GM19023 (cell line): Measurements from ENCODE around the gene CREB5.

ENCODE experiments used
- ATAC-seq: cut with Tn5 transposase; IDR thresholded peaks from one replicate; pipeline ENCODE4 v1.9.1; 2021; ENCODE audit warnings: mild to moderate bottlenecking, moderate library complexity; ENCODE audit not compliant: unreplicated experiment

CREB5 gene

DNA sequence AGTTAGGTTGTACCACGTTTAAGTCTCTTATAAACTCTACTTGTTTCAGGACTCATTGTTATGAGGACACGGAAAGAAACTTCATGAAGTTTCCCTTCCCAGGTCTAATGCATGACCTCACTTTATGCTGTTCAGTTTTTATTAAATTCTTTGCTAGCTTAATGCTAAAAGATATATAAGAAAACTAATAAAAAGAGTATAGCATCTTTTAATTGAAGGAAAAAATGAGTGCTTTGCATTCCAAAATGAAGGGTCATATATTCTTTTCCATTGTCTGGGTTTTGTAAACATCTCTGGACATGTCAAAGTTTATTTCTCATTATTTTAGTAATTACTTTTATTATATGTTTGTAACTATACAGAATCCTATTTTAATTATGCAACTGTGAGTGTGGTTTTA is 255.8 kb downstream of the CREB5 start:
- no peak for ATAC-seq

DNA sequence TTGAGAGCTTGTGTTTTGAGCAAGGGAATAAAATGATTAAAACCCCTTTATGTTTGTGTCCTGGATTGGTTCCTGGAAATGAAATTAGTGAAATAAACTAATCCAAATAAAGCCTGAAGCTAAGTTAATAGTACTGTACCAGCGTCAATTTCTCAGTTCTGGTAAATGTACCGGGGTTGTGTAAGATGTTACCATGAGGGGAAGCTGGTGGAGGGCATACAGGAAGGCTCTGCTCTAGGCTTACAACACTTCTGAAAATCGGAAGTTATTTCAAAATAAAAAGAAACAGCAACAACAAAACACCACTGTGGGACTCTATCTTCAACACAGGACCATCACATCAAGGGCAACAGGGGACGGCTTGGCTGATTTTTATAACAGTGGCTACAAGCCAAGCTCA is 257.0 kb downstream of the CREB5 start:
- no peak for ATAC-seq

DNA sequence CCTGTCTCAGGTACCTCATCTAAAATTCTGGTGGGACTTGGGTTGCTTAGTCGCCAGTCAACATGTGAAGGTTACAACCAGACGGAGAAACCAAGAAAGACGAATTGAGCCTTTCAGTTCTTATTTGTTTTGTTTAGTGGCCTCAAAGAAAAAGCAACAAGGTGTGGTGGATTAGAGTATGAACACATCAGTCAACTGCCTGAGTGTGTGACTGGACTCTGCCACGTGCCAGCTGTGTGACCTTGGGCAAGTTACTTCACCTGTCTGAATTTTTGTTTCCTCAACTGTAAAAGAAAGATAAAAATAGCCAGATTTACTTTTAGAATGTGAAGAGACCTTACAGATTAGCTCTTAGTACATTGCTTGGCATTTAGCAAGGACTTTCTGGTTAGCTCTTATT is 259.2 kb downstream of the CREB5 start:
- ATAC-seq = no peak

DNA sequence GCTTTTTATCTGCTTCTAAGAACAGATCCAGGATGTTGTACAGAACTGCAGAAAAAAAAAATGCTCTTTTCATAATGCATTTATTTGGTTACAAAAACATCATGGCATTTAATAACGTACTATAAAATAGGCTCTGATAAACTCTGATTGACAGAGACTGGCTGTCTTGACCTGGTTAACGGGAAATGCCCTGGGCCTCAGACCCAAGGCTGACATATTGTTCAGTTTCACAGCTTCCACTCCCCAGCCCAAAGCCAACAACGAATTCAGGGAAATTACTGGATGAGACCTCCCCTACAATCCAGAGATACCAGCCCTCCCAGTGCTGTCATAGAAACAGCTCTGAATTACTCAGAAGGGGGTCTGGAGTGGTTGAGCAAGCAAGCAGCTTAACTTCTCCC is 260.1 kb downstream of the CREB5 start:
- ATAC-seq = no peak

DNA sequence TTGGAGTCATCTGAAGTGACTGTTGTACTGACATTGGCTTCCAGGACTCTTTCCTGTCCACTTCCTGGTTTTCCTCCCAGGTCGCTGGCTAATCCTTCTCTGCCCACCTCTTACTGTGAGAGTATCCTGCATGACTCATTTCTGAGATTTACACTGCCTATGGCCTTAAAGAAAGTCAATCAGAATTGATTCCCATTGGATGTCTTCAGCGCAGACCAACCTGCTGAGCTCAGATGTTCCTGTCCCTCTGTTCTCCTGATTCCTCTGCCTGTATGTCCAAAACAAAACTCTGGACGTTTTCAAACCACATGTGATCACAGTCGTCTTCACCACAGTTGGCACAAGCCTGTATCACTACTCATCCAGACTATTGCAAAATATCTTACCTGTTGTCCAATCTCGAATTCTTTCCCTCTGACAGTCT is 262.1 kb downstream of the CREB5 start:
- ATAC-seq = no peak

DNA sequence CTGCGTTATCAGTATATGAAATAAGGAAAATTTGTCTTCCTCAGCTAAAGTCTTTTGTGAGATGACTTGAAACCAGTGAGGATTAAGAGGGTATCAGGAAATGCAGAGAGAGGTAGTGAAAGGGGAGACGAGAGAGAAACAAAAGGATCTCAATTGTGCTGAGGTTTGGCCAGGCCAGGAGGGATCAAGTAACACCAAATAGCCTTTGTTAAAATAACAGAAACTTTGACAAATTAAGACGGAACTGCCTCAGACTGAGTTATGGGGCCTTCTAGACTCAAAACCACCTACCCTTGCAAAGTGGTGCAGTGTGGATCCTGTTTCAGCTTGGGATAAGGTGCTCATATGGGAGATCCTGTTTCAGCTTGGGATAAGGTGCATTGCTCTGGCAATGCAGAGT is 263.1 kb downstream of the CREB5 start:
- no peak for ATAC-seq

DNA sequence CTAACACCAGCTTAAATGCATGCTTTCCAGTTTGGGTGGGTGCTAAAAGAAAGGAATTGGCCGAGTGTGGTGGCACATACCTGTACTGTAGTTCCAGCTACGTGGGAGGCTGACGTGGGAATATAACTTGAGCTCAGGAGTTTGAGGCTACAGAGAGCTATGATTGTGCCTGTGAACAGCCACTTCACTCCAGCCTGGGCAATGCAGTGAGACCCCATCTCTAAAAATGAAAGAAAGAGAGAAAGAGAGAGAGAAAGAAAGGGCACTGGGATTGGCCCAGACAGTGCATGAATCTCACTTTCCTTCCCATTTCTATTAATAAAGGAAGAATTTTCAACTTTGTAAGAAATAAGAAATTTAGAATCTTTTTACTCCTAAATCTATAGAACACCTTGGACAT is 265.4 kb downstream of the CREB5 start:
- no peak for ATAC-seq

DNA sequence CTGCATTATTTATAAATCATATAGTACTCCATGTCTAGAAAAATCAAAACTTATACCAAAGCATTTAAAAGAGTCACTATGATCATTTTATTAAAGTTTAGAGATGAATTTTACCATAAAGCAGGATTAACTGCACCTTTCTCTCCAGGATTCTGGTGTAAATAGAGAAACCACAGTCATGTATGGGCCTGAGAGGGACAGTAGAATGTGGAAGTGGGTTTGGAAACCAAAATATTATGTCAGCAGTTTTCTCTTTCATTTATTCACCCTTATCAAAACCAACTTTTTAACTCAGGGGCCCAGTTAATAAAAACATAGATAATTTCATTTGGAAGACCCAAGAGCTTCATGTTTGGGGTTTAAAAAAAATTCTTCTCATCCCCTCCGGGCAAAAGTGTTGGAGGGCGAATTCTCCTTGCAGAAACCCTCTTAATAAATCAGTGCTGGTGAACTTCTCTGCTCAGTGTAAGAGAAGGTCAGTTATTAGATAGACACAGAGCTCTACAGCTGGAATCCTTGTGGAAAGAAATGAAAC is 266.2 kb downstream of the CREB5 start:
- ATAC-seq = no peak

DNA sequence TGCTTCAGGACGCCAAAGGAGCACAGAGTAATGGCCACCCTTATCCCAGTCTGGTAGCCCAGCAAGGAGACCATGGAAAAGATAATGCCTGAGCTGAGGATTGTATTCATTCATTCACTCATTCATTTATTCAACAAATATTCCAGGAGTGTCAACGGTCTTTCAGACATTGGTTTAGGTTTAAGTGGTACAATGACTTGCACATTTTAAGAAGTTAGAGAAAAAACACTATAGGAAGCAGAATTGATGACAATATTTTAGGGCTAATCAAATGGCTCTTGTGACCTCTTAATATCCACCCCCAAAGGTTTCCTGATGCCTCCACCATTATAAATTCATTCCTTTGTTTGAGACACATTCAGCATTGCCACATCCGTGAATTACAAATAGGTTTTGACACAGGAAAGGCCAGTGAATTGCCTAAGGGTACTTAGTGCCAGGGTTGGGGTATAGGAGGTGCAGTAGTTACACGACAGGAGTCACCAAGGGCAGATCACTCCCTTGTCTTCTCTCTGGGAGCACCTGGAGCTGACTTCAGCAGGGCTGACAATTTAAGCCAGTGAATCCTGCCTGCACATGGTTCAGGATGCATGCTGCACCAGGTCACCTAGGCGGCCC is 269.5 kb downstream of the CREB5 start:
- ATAC-seq = no peak

DNA sequence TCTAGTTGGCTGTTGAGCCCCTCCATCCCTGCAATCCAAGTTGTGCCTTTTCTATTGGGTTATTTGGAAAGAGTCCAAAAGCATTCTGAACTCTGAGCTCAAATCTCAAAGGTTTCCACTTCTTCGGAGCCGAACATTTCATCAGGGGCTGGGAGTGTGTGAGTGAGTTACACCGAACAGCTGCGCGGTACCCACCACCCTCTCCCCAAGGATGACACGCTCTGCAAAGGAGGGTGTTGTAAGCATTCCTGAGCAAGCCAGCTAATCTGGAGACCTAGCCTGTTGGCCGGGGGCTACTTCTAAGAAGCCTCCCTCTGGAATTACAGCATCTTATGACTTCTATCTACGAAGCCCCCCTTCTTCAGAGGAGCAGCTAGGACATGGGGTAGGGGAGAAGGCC is 270.5 kb downstream of the CREB5 start:
- ATAC-seq = no peak

DNA sequence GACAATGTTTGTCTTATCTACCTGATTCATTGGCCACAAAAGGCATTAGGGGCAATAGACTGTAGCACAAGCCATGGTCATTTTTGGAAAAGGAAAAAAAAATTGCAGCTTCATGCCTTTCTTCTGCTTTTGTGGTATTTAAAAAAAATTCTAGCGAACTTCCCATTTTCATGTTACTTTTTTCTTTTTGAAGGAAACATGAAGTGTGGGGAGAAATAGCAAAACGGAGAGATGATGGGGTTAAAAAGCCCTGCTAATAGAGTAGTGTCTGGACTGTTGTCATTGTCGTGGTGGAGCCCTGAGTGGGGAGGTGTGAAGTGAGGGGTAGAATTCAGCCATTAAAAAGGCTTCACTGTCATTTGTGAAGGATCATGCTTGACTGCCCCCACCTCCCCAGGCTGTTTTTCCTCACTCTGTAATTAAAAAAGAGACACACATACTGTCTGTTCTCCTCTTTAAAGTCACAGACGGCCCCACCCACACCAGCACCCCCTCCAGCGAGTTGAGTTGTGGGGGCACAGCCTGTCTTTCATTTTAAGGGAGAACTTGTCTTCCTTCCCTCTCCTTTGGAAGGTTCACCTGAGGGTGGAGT is 272.4 kb downstream of the CREB5 start:
- ATAC-seq = no peak

DNA sequence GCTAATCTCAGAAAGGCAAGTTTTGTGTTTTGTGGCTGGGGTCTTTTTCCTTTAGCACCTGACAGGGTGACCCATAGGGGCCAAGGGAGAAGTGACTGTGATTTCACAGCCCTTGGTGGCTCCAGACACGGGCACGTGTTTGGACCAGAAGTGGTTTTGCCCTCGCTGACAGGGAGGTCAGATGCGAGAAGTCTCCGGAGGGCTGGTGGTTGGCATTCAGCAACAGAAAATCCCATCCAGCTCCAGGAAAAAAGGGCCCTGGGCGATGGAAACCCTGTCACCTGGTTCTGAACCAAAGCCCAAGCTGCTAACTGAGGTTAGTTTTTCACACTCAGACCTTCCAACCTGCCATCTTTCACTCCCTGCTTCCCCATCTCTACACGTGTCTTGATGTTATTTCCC is 272.9 kb downstream of the CREB5 start:
- ATAC-seq = peak; percentile 25

DNA sequence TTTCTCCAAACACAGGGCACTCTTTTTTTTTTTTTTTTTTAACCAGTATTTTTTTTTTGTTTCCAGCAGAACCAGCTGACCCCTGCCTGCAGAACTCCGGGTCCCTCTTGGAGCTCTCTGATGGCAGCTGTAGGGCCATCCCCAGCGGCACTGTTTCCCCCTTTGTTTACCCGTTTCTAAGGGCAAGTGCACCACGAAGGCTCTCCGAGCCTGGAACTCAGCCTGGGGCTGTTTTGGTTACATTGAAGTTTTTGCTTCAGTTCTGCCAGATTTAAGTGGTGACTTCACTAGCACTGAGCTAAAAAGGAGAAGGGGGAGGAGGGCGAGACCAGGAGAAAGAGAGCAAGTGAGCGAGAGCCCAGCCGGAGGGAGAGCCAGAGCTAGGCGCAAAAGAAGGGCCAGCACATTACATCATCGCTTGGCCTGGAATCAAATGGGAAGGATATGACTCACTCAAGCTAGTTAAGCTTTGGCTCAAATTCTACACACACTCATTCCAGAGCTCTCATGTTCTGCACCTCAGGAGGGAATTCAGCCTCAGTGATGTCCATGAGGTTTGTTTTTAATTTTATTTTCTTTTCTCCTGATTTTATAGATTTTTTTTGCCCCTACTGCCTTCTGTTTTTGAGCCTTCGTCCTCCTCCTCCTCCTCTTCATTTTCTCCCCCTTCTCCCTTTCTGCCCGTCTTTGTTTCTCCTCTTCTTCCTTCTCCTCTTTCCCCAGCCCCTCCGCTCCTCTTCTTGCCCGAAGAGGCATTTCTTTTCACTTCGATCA is 273.5 kb downstream of the CREB5 start:
- ATAC-seq = peak; percentile 61

DNA sequence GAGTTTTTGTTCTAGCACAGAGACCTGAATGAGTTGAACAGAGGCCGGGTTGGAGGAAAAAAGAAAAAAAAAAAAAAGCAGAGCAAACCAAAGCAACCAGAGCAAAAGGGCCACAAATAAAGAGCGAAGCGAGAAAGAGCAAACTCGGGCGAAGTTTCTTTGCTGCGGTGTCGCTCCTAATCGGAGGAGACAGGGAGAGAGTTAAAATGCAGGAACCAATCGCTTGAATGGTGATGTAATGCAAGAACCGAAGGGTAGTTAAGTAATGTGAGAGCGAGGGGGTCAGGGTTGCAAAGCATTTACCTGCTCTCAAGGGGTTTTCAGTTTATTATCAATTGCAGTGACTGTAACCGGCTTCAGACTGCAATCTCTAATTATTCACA is 274.1 kb downstream of the CREB5 start:
- ATAC-seq = no peak

DNA sequence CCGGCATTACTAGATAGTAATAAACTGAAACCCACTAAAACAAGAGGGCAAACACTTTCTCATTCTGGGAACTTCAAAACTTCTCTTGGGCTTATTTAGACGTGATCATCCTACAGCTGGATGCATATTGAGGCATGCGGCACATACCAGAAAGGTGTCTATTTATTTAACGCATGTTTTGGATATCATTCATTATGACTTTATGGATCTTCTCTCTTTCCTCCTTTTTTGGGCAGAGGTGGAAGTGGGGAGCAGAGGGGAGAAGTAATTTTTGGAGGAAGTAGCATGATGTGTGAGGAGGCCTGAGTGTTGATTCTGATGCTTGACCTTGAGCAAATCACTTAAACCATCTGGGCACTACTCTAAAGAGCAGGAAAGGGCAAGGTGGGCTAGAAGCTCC is 275.2 kb downstream of the CREB5 start:
- ATAC-seq = no peak

DNA sequence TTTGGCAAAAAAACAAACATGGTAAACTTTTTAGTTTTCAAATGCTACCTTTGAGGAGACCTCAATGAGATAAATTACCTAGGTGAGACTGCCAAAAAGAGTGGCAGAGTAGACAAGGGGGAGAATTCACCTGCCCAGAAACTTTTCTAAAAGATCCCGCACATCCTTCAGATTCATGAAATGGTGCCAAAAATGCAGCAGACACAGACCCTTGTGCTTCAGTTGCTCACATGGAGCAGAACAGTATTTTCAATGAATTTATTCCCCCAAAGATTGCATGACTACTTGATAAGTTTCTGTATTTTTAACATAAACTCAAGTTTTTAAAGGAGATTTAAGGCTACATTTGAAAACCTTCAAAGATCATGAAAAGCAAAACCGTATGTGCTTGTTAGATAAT is 275.9 kb downstream of the CREB5 start:
- ATAC-seq = no peak

DNA sequence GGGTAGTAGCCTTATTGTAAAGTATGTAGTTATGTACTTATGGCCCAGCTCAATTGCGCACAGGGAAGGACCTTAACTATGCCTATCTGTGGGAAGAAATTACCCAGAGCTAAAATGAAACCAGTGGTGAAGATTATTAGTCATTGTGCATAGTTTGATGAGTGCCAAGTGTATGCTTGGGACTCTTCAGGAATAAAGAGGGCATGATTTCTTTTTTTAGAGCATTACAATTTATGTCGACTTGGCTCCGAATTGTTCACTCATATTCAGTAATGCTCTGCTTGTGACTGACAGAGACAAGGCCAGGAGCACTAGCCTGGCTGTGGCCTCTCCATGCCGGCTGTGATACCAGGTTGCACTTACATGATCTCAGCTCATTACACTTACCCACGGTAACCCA is 276.3 kb downstream of the CREB5 start:
- no peak for ATAC-seq

DNA sequence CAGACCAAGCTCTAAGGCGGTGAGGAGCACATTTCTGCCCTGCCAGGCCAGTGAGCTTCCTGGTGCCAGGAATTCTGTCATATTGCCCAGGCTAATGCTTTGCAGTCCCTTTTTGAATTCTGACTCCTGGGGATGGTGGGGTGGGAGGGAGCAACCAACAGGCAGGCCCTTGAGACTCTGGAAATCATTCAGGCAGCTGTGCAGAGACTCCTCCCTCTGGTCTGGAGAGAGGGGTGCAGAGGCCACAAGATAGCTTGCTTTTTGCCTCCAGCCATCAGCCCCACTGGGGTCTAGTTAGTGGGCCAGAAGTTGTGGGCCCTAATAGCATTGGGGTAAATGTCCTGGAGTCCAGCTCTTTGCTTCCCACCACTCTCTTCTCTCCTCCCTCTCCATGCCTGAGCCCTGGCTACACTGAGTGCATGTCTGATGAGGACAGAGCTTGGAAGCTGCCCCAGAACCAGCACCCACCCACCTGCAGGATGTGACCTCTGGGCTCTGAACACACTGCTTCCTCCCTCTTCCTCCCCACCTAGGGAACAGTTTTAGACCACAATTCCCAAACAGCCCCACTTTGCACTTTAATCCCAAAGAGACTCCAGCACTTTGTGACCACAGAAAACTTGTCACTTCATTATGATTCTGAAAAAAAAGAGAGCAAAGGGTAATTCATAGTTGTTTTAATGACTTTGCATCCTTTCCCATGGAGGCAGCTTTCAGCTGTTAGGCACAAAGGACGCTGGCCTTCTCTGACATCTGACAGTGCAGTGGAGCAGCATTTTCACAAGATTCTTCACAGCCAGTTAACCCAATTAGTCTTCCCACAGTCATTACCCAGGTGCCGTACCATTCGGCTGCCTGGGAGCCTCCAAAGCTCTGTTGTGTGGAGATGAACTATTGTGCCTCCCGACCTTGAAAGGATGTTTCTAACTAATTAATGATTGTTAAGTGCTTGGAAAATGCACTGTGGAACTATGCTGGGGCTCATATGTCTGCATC is 283.3 kb downstream of the CREB5 start:
- ATAC-seq = no peak

DNA sequence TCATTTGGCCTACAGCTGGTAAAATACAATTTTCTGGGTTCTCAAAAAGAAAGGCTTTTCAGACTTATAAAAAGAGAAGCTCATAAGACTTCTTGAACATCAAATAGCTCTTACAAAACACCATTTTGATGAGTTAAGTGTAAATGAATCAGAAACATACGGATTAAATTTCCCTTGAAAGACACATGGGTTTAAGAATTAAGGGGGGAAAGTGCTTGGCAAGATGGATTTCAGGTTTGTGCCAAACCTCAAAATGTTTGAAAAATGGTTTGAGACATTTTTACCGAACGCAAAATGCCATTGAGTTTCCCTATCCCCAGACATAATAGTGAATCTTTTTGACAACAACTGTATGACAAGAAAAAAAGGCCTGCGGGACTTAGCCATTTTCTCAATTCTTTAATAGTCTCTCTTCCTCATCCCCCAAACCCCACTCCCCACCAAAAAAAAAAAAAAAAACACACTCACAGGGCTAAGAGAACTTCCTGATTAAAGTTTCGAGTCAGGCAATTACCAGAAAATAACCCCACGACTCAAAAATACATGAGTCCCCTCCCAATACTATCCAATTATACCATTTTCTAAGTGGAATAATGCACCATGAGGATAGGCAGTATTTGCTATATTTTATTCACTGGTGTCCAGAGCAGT is 285.7 kb downstream of the CREB5 start:
- ATAC-seq = no peak

DNA sequence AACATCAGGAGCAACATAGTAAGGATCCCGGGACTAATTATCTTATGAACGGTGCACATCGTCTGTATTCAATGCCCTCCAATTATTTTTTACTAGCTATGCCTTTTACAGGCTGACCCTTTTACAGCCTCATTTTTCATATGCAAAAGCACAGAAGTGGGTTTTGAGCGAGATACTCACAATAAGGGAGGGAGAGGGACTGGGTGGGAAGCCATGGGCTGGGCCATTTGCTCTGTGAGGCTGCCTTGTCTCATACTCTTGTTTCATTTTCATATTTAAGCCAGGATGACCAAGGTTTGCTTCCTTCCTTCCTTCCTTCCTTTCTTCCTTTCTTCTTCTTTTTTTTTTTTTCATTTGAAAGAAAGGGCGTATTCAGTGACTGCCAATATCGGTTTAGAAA is 286.5 kb downstream of the CREB5 start:
- no peak for ATAC-seq
